ENCODE results near the gene PYROXD2.
A peak's percentile ranks its signal among the peaks of the same experiment; 100 is the strongest.

Gene PYROXD2

DNA sequence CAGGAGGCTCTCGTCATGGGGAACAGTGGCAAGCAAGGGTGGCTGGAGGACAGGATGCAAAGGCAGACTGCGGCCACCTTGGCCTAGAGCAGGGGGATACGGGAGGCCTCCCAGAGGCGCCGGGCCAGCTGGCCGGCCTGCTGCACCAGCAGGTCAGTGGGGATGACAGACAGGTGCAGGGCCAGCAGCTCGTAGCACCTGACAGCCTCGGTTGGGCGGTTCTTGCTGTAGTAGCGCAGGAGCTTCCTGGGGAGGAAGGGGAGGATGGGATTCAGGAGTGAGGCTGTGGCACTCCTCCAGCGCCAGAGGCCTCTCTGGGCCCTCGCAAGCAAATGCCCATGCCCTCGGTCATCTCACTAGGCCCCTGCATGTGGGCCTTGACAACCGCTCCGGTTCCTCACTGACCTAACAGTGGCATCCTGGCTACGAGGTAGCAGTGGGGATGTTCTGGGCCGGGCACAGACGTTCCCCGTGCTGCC is 2.5 kb upstream of the PYROXD2 start:
- DNase-seq (ENCODE audit: low read depth, low spot score) = no peak
- H3K27ac ChIP-seq = no peak overlapping the region

DNA sequence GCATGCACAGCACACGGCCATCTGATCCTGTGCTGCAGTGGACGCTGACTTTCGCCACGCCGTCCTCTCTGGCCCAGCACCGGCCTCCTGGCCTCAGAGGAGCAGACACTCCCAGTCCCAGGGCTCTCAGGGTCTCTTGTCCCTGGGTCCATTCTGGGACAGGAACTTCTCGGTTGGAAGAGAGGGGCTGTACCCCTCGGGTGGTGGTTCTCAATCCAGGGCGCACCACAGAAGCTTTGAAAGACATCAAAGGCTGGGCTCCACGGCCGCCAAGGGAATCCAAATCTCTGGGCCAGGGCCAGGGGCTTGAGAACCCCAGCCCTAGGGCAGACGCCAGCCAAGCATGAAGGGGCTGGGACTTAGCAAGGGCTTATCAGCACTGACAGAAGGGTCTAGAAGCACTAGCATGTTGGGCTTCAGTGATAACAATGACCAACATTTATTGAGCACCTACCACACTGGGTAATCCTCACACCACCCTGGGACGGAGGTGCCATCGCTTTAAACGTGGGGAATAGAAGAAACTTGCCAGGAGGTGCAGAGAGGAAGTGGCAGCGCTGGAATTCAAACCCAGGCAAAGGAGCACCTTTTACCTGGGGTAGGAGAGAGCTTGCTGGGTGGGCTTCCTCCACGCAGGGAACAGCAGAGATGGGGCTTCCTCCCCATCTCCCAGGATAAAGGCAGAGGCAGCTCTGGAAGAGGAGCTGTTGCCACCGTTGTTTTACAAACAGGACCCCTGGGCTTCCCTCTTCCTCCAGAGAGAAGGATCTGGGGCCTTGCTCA is 1.8 kb upstream of the PYROXD2 start:
- no peak for DNase-seq (ENCODE audit: low read depth, low spot score)
- H3K27ac ChIP-seq = no peak overlapping the region

DNA sequence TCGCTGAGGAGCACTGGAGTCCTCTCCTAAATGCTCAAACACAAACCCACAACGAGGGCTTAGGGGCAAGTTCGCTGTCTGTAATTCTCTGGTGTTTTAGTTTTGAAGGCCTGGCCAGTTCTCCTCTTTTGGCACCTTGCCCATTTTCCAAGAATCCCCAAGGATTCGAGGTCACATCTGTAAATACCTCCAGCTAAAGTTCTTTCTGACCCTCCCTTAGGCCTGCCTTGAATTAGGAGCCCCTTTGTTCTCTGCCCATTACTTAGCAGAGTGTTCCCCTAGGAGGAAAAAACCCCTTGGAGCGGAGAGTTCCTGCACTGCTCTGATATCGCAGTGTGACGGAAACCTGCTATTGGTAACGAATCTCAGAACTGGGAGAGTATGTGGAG is 743 bp upstream of the PYROXD2 start:
- peak overlapping the region; percentile 38 for H3K27ac ChIP-seq
- DNase-seq (ENCODE audit: low read depth, low spot score) = no peak

GRCh38 chr10:98414578-98414931 is 427 bp downstream of the PYROXD2 start:
- DNase-seq (ENCODE audit: low read depth, low spot score) = no peak
- H3K27ac ChIP-seq = peak overlapping the region; percentile 38

- H3K27ac ChIP-seq = no peak overlapping the region
- DNase-seq (ENCODE audit: low read depth, low spot score) = no peak
These were observed 3.2 kb downstream of the PYROXD2 start for GRCh38 chr10:98411768-98412167.

DNA sequence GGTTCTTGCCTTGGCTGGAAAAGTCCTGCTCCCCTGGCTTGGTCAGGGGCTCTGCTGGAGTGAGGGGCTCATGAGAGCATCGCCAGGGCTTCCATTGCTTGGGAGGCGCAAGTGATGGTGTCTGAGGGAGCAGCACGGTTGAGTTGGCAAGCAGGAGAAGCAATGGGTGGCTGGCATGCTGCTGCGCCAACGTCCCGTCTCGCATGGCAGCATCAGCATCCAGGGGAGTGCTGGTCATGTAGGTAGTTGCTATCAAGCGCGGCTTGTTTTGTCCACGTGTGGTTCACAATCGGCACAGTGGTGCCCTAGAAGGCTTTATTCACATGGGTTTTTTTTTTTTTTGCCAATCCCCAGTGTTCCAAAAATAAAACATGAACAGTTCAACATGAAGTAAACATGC is 3.8 kb downstream of the PYROXD2 start:
- no peak for DNase-seq (ENCODE audit: low read depth, low spot score)

DNA sequence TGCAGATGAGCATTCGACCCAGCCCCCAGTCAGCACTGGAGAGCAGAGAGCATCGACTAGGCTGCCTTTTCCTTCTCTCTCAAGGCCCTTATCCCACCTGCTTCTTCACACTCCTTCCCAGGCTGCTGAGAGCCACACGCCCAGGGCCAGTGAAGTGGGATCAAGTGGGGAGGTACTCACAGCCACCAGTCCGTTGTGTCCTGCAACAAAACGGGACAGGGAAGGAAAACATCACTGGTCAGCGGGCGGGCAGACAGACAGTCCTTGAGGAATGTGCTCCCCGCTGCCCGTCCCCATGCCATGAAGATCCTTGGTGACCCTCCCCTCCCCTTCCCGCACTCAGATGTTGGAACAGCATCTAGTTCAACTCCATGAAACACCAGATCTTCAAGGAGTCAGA is 4.2 kb downstream of the PYROXD2 start:
- no peak for DNase-seq (ENCODE audit: low read depth, low spot score)
- H3K27ac ChIP-seq = no peak overlapping the region

More for the DNA sequence above, 3.8 kb downstream of the PYROXD2 start:
- H3K27ac ChIP-seq = no peak overlapping the region

DNA sequence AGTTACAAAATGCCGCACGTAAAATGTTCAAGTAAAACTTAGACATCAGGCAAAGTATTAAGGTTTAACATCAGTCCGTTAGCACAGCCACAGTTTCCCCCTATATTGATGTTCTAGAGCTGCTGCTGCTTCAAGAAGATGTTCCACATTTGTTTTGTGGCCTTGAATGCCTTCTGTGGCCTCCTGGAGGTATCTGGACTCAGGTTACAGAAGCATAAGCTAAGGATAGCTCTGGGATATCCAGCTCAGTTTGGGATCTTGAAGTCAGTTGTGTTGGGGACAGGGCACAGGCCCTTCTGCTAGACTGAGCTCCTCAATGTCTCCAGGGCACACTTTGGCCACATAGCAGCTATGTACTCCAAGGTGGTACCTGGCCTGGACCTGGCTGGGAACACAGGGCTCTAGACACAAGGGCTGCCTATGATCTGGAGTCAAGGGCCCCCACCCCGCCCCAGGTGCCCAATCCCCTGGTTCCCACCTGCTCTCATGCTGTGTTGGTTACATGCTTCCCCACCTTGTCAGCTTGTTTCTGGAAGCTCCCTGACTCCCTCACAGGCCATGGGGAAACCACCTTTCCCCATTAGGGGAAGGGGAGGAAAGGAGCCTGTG is 4.7 kb downstream of the PYROXD2 start:
- no peak for DNase-seq (ENCODE audit: low read depth, low spot score)
- H3K27ac ChIP-seq = no peak overlapping the region

GRCh38 chr10:98408799-98409198 is 6.2 kb downstream of the PYROXD2 start:
- no peak for DNase-seq (ENCODE audit: low read depth, low spot score)

GRCh38 chr10:98407744-98408241 is 7.2 kb downstream of the PYROXD2 start:
- DNase-seq (ENCODE audit: low read depth, low spot score) = no peak
- H3K27ac ChIP-seq = no peak overlapping the region

More at GRCh38 chr10:98408799-98409198, 6.2 kb downstream of the PYROXD2 start:
- no peak overlapping the region for H3K27ac ChIP-seq

DNA sequence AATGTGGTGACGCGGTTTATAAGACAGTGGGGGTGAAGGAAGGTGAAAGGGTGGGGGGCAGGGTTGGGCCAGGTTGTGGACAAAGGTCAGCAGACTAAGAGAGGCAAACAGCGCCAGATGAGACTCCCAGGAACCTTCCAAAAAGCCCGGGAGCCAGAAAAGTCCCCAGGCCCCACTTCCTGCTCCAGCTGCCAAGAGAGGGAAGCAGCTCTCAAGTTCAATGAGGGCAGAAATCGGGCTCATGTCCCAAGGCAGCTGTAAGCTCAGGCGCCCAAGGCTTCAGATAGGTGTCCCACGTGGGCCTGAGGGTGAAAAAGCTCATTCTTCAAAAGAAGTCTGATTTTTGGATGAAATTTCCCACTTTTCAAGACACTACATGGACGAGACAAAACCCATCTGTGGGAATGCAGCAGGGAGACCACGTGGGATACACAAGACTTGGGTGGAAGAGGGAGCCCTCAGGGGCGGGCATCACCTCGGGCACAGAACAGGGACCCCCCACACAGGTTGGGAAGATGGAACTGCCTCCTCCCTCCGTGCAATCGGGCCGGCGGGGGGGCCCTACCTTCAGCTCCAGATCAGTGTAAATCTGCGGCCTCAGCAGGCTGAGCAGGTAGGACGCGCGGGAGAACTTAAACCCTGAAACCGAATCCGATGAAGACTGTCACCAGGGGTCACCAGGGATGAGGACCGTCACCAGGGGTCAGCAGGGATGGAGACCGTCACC is 7.8 kb downstream of the PYROXD2 start:
- no peak overlapping the region for H3K27ac ChIP-seq
- DNase-seq (ENCODE audit: low read depth, low spot score) = no peak

- H3K27ac ChIP-seq = no peak overlapping the region
- no peak for DNase-seq (ENCODE audit: low read depth, low spot score)
These were observed 9.6 kb downstream of the PYROXD2 start for GRCh38 chr10:98405422-98405821.

DNA sequence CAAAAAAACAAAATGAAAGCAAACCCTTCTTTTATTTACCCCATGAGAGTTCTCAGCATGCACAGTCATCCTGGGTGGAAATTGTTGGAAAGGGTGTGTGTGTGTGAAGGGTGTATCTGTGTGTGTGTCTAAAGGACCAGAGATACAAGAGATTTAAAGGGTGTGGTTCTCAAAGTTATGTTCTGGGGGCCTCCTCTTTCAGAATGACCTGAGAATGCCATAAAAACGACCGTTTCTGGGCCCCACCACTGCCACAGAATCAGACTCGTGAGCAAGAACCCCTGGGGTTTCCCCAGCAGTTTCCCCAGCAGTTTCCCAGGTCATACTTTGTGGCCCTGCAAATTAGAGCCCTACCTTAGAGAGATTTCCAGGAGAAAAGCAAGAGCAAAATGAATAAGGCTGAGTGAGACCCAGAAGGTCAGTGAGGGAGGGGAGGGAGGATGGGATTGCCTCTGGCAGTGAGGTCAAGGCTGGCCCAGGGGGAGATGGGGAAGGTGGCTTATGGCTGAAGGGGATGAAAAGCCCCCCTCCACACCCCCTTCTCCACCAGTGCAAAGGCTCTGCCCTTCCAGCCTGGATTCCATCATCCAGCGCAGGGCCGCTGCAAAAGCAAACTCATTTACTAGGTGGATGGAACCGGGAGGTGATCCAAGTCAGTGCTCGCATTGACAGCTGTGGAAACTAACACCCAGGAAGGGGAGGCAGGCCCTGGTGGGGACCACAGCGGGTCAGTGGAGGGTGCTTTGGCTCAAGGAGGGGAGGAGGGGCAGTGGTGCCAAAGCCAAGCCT is 10.2 kb downstream of the PYROXD2 start:
- H3K27ac ChIP-seq = peak overlapping the region; percentile 69
- DNase-seq (ENCODE audit: low read depth, low spot score) = peak; percentile 44

- DNase-seq (ENCODE audit: low read depth, low spot score) = no peak
- peak overlapping the region; percentile 69 for H3K27ac ChIP-seq
These were observed 11.0 kb downstream of the PYROXD2 start for GRCh38 chr10:98403812-98404504.

- DNase-seq (ENCODE audit: low read depth, low spot score) = no peak
- H3K27ac ChIP-seq = peak overlapping the region; percentile 69
These were observed 11.9 kb downstream of the PYROXD2 start for GRCh38 chr10:98402931-98403718.

- H3K27ac ChIP-seq = no peak overlapping the region
- DNase-seq (ENCODE audit: low read depth, low spot score) = no peak
These were observed 12.5 kb downstream of the PYROXD2 start for GRCh38 chr10:98402478-98402877.

GRCh38 chr10:98400482-98400881 is 14.5 kb downstream of the PYROXD2 start:
- peak overlapping the region; percentile 17 for H3K27ac ChIP-seq
- no peak for DNase-seq (ENCODE audit: low read depth, low spot score)

GRCh38 chr10:98399784-98400183 is 15.2 kb downstream of the PYROXD2 start:
- H3K27ac ChIP-seq = no peak overlapping the region
- DNase-seq (ENCODE audit: low read depth, low spot score) = no peak

GRCh38 chr10:98397089-98397600 is 17.8 kb downstream of the PYROXD2 start:
- DNase-seq (ENCODE audit: low read depth, low spot score) = no peak
- H3K27ac ChIP-seq = no peak overlapping the region

Measured in epithelial cell of prostate (primary cell).